ENCODE results near the gene TIAM1.

Gene TIAM1

GRCh38 chr21:31366825-31367224 lies 22.8 kb upstream of the TIAM1 start:
- H3K27ac Mint-ChIP-seq, result no peak overlapping the region
- no peak overlapping the region for H3K4me3 Mint-ChIP-seq
- H3K9me3 Mint-ChIP-seq, result no peaks in the 10 kb centered on the region
- H3K4me1 Mint-ChIP-seq (ENCODE audit: low read depth), result peaks cover 40% of the 10 kb centered on the region
- H3K27me3 Mint-ChIP-seq (ENCODE audit: low read depth), result no peaks in the 10 kb centered on the region
- DNase-seq (ENCODE audit: low spot score), result no peak
- peaks cover 5% of the 10 kb centered on the region for H3K36me3 Mint-ChIP-seq (ENCODE audit: low read depth)

DNA sequence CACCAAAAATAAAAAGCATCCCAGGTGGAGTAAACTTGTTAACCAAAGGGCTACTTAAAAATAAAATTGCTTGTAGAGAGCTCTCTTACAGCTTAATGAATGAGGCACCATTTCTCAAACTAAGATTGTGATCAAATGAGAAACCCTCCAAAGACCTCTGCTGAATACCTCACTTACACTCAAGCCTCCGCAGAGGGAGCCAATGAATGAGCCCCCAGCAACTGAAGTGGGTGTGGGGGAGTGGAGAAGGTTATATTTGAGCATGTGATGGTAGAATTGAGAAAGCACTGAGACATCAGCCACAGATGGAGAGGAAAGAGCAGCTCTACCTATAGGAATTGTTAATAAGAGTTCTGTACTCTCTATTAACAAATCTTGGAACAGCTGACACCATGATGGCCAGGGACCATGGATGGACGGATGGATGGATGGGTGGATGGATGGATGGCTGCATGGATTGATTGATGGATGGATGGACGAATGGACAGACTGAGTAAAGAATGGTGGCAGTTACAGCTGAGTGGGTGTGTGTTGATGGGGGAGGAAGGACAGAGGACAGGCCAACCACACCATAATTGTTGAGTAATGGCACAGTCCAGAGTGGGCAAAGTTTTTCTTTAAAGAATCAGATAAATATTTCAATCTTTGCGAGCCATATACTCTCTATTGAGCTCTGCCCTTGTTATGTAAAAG lies 20.3 kb upstream of the TIAM1 start:
- DNase-seq (ENCODE audit: low spot score), result no peak
- Mint-ChIP-seq H3K27ac (peak overlapping the region; percentile 64), H3K36me3 (ENCODE audit: low read depth) (peaks cover 4% of the 10 kb centered on the region), H3K27me3 (ENCODE audit: low read depth) (peaks cover 5% of the 10 kb centered on the region), H3K4me3 (peak overlapping the region; percentile 53), H3K9me3 (peaks cover 17% of the 10 kb centered on the region), H3K4me1 (ENCODE audit: low read depth) (peaks cover 45% of the 10 kb centered on the region)

DNA sequence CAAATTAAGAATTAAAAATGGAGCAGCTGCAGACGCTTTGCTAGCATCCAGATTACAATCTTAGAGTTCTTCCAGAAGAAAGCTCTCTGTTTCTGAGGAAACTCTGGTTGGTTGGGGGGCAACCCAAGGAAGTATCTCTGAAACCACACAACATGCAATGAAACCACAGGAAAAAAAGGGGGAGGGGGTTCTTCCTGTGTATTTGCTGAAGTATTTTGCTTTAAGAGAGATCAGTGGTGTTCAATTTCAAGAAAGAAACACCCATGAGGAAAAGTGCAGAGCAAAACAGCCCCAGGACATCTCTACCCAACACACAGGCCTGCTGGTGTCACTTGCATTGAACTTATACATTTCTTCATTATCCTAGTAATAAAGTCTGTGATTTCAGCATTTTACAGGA lies 19.7 kb upstream of the TIAM1 start:
- Mint-ChIP-seq H3K9me3 (peaks cover 20% of the 10 kb centered on the region), H3K36me3 (ENCODE audit: low read depth) (peaks cover 6% of the 10 kb centered on the region), H3K4me3 (peak overlapping the region; percentile 53), H3K27me3 (ENCODE audit: low read depth) (peaks cover 6% of the 10 kb centered on the region), H3K4me1 (ENCODE audit: low read depth) (peaks cover 45% of the 10 kb centered on the region), H3K27ac (peak overlapping the region; percentile 64)
- DNase-seq (ENCODE audit: low spot score), result no peak

DNA sequence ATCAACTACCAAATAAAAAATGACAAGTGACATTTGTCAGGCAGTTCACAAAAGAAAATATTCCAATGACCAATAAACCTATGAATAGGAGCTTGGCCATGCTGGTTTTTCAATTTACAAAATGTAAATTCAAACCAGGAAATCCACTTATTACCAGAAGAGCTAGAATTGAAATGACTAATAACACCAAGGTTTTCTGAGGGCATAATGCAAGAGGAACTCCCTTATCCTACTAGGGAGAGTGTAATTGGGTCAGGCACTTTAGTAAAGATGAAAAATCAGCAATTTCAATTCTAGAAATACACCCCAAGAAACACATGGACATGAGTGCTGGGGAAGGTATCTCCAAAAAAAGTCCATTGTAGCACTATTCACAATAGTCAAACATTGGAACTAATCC lies 16.7 kb upstream of the TIAM1 start:
- H3K9me3 Mint-ChIP-seq, result peaks cover 20% of the 10 kb centered on the region
- H3K27me3 Mint-ChIP-seq (ENCODE audit: low read depth), result peaks cover 10% of the 10 kb centered on the region
- peaks cover 43% of the 10 kb centered on the region for H3K4me1 Mint-ChIP-seq (ENCODE audit: low read depth)
- peaks cover 6% of the 10 kb centered on the region for H3K36me3 Mint-ChIP-seq (ENCODE audit: low read depth)
- DNase-seq (ENCODE audit: low spot score), result no peak
- H3K27ac Mint-ChIP-seq, result no peak overlapping the region
- no peak overlapping the region for H3K4me3 Mint-ChIP-seq

DNA sequence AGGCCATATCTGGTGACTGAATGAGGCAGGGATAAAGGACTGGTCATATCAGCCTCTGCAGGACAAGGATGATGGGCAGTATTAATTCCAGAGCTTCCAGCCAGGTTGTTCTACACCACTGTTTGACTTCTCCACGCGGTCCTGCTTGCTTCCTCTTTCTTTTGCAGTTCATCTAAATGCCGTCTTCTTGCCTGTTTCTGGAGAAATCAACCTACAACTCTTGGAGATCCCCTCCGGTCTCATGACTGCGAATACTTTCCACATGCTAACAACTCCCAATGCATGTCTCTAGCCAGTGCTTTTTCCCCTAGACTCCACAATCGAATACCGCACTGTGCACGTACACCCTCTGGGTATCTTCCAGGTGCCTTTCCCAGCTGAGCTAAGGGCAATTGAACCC lies 14.1 kb upstream of the TIAM1 start:
- peaks cover 8% of the 10 kb centered on the region for H3K36me3 Mint-ChIP-seq (ENCODE audit: low read depth)
- H3K4me1 Mint-ChIP-seq (ENCODE audit: low read depth), result peaks cover 40% of the 10 kb centered on the region
- peaks cover 20% of the 10 kb centered on the region for H3K9me3 Mint-ChIP-seq
- no peak for DNase-seq (ENCODE audit: low spot score)
- H3K27me3 Mint-ChIP-seq (ENCODE audit: low read depth), result peaks cover 10% of the 10 kb centered on the region
- no peak overlapping the region for H3K4me3 Mint-ChIP-seq
- H3K27ac Mint-ChIP-seq, result no peak overlapping the region

DNA sequence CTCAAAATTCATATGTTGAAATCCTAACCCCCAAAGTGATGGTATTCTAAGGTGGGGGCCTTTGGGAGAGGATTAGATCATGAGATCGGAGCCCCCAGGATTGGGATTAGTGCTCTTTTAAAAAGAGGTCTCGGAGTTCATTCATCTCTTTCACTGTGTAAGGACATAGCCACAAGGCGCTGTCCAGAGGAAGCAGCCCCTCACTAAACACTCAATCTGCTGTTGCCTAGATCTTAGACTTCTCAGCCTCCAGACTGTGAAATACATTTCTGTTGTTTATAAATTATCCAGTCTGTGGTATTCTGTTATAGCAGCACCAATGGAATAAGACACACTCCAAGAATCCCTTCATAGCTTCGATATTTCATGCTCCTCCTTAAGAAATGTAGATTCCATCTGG lies 12.4 kb upstream of the TIAM1 start:
- Mint-ChIP-seq H3K36me3 (ENCODE audit: low read depth) (peaks cover 8% of the 10 kb centered on the region), H3K27me3 (ENCODE audit: low read depth) (peaks cover 10% of the 10 kb centered on the region), H3K4me1 (ENCODE audit: low read depth) (peaks cover 41% of the 10 kb centered on the region), H3K9me3 (peaks cover 20% of the 10 kb centered on the region), H3K4me3 (no peak overlapping the region), H3K27ac (no peak overlapping the region)
- DNase-seq (ENCODE audit: low spot score), result no peak

GRCh38 chr21:31354604-31355443 lies 10.8 kb upstream of the TIAM1 start:
- DNase-seq (ENCODE audit: low spot score), result peak; percentile 87
- peaks cover 8% of the 10 kb centered on the region for H3K36me3 Mint-ChIP-seq (ENCODE audit: low read depth)
- H3K4me1 Mint-ChIP-seq (ENCODE audit: low read depth), result peaks cover 36% of the 10 kb centered on the region
- peaks cover 17% of the 10 kb centered on the region for H3K9me3 Mint-ChIP-seq
- peak overlapping the region; percentile 89 for H3K27ac Mint-ChIP-seq
- H3K4me3 Mint-ChIP-seq, result peak overlapping the region; percentile 72
- peaks cover 12% of the 10 kb centered on the region for H3K27me3 Mint-ChIP-seq (ENCODE audit: low read depth)

- H3K4me3 Mint-ChIP-seq, result peak overlapping the region; percentile 72
- peaks cover 7% of the 10 kb centered on the region for H3K36me3 Mint-ChIP-seq (ENCODE audit: low read depth)
- peaks cover 10% of the 10 kb centered on the region for H3K9me3 Mint-ChIP-seq
- peak overlapping the region; percentile 89 for H3K27ac Mint-ChIP-seq
- peaks cover 8% of the 10 kb centered on the region for H3K27me3 Mint-ChIP-seq (ENCODE audit: low read depth)
- peaks cover 34% of the 10 kb centered on the region for H3K4me1 Mint-ChIP-seq (ENCODE audit: low read depth)
- no peak for DNase-seq (ENCODE audit: low spot score)
Measured at GRCh38 chr21:31354122-31354521, 10.1 kb upstream of the TIAM1 start.

DNA sequence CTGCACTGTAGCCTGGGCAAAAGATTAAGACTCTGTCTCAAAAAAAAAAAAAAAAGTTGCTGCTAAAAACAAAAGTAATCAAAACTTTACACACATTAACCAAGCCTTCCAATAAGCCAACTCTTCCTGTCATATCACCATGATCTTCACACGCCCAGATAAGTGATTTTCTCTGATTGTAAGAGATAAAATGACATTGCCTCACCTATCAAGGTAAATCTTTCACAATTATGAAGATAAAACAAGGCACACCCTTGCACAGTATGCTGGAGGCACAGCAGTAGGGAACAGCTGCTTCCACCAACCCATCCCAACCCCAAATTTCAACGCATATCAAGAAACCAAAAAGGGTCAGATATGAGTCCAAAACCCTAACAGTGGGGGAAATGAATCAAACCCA lies 8.8 kb upstream of the TIAM1 start:
- H3K4me3 Mint-ChIP-seq, result peak overlapping the region; percentile 59
- H3K36me3 Mint-ChIP-seq (ENCODE audit: low read depth), result peaks cover 9% of the 10 kb centered on the region
- peak; percentile 27 for DNase-seq (ENCODE audit: low spot score)
- peak overlapping the region; percentile 36 for H3K27ac Mint-ChIP-seq
- H3K4me1 Mint-ChIP-seq (ENCODE audit: low read depth), result peaks cover 37% of the 10 kb centered on the region
- H3K9me3 Mint-ChIP-seq, result peaks cover 9% of the 10 kb centered on the region
- H3K27me3 Mint-ChIP-seq (ENCODE audit: low read depth), result peaks cover 13% of the 10 kb centered on the region

GRCh38 chr21:31351960-31352359 lies 7.9 kb upstream of the TIAM1 start:
- Mint-ChIP-seq H3K4me1 (ENCODE audit: low read depth) (peaks cover 37% of the 10 kb centered on the region), H3K36me3 (ENCODE audit: low read depth) (peaks cover 9% of the 10 kb centered on the region), H3K4me3 (no peak overlapping the region), H3K27me3 (ENCODE audit: low read depth) (peaks cover 21% of the 10 kb centered on the region), H3K27ac (no peak overlapping the region), H3K9me3 (peaks cover 9% of the 10 kb centered on the region)
- no peak for DNase-seq (ENCODE audit: low spot score)

- DNase-seq (ENCODE audit: low spot score), result no peak
- Mint-ChIP-seq H3K4me1 (ENCODE audit: low read depth) (peaks cover 38% of the 10 kb centered on the region), H3K9me3 (peaks cover 9% of the 10 kb centered on the region), H3K4me3 (no peak overlapping the region), H3K36me3 (ENCODE audit: low read depth) (peaks cover 9% of the 10 kb centered on the region), H3K27ac (no peak overlapping the region), H3K27me3 (ENCODE audit: low read depth) (peaks cover 26% of the 10 kb centered on the region)
Measured at GRCh38 chr21:31351438-31351837, 7.4 kb upstream of the TIAM1 start.

- Mint-ChIP-seq H3K9me3 (peaks cover 9% of the 10 kb centered on the region), H3K27me3 (ENCODE audit: low read depth) (peaks cover 42% of the 10 kb centered on the region), H3K36me3 (ENCODE audit: low read depth) (peaks cover 4% of the 10 kb centered on the region), H3K4me3 (no peak overlapping the region), H3K27ac (no peak overlapping the region), H3K4me1 (ENCODE audit: low read depth) (peaks cover 24% of the 10 kb centered on the region)
- no peak for DNase-seq (ENCODE audit: low spot score)
Measured at GRCh38 chr21:31349208-31349607, 5.1 kb upstream of the TIAM1 start.

- Mint-ChIP-seq H3K36me3 (ENCODE audit: low read depth) (peaks cover 5% of the 10 kb centered on the region), H3K4me1 (ENCODE audit: low read depth) (peaks cover 27% of the 10 kb centered on the region), H3K4me3 (no peak overlapping the region), H3K9me3 (peaks cover 9% of the 10 kb centered on the region), H3K27ac (no peak overlapping the region), H3K27me3 (ENCODE audit: low read depth) (peaks cover 52% of the 10 kb centered on the region)
- DNase-seq (ENCODE audit: low spot score), result no peak
Measured at GRCh38 chr21:31348188-31348587, 4.1 kb upstream of the TIAM1 start.

DNA sequence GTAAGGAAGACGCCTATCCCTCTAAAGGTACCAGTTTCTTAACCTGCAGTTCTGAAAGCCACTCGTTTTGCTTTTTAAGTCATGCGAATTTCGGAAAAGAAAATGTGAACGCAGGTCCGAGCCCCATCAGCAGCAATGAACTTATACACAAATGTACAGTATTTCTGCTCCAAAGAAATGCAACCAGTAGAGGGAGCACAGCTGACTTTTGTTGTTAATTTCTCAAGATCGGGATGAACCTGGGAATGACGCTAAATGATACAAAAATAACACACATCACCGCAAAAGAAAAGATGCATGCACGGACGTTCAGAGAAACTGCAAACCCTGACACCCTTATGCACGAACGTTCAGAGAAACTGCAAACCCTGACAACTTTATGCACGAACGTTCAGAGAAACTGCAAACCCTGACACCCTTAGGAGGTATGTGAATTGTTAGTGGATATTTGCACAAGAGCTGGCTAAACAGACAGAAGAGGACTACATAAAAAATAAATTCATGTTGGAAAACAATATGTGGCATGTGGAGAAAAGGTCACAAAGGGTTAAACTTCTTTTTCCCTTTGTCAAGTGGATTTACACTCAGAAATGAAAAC lies 3.5 kb upstream of the TIAM1 start:
- Mint-ChIP-seq H3K4me1 (ENCODE audit: low read depth) (peaks cover 27% of the 10 kb centered on the region), H3K36me3 (ENCODE audit: low read depth) (peaks cover 6% of the 10 kb centered on the region), H3K4me3 (no peak overlapping the region), H3K27me3 (ENCODE audit: low read depth) (peaks cover 58% of the 10 kb centered on the region), H3K27ac (no peak overlapping the region), H3K9me3 (peaks cover 9% of the 10 kb centered on the region)
- no peak for DNase-seq (ENCODE audit: low spot score)
